T-helper 22 cell (primary cell): ENCODE data around the gene PSG3.
"Not testable (repeated sequence)": the region's sequence is repeated elsewhere in the genome, so short reads cannot be mapped to it uniquely, and the experiment has no call there.

Source experiments
- DNase-seq: peaks from one replicate; pipeline ENCODE4 v3.0.0-alpha.2; 2020; ENCODE audit warnings: low read depth

The PSG3 gene

DNA sequence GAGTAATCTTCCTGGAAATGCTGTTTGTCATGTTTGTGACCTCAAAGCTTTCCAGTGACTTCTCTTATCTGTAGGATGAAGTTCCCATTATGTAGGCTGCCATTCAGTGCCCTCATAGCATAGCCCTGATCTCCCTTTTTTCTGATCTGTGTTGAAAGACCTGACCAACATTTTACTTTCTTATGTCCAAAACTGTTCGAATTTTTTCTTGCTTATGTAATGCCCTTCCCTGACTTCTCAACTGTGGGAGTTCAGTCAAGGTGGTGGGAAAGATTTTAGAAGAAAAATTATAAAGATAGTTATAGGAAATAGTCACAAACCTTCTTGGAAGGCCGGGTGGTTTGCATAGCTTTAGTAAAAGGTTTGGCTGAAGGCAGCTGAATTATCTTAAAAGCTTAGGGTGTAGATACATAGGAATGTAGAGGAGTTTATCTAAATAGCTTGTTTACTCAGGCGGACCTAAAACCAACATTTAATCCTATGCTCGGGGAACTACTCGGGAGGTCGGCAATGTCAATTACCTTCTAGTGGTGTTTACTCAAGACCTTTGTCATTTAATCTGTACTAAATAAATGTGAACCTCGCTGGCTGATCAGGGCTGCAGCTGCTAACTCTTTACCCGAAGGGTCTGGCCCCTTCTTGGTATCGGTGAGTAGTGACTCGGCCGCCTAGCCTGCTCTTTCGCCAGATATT is 44.3 kb downstream of the PSG3 start:
- DNase-seq = no peak

DNA sequence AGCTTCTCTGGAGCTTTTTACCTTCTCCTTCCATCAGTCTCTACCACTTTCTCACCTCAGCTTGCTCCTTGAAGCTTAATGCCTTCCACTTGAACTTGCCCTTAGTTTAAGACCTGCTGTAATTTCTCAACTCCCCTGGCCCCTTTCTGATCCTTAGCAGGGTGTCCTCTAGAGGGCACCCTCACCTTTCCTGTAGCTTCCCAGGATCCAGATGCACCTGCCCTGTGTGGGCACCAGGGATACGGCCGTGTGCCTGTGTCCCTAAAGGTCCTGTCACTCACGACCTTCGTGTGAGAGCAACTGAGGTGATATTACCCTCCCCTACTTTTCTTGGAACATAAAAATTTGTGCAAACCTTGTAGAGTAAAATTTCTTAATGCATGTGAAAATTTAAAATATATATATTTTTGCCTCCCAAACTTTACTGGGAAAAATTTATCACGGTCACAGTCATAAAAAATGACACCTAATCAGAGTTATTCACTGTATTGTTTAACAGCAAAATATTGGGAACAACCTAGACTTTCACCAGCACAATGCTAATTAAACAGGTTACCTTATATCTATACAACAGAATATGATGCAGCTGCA is 46.4 kb downstream of the PSG3 start:
- no peak for DNase-seq

DNA sequence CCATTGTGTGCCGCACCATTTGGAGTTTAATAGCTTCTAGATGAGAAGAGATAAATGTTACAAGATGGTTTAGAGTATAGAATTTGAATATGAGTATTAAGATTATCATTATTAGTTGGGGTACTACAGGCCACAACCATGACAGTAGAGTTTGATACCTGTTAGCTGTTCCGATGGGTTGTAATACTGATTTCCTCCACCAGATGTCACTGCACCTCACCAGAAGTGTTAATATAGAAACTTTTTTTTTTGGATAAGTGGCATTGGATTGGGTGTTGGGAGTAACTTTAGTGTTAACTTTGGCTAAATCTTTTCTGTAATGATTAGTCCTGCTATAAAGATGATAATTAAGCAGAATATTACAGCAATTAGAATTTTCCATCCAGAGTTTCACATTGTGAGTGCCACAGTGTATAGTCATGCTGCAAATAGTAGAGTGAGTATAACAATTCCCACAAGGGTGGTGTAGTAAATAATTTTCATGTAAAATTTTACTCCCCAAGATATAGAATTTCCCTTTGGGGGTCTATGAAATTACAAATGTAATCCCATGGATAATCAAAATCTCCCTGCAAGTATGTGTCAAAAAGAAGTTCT is 56.3 kb downstream of the PSG3 start:
- DNase-seq = no peak

DNA sequence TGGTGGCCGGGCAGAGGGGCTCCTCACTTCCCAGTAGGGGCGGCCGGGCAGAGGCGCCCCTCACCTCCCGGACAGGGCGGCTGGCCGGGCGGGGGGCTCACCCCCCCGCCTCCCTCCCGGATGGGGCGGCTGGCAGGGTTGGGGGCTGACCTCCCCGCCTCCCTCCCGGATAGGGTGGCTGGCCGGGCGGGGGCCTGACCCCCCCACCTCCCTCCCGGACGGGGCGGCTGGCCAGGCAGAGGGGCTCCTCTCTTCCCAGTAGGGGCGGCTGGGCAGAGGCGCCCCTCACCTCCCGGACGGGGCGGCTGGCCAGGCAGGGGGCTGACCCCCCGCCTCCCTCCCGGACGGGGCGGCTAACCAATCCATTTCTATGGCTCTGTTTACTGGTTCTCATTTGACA is 64.0 kb downstream of the PSG3 start:
- DNase-seq = not testable (repeated sequence)

DNA sequence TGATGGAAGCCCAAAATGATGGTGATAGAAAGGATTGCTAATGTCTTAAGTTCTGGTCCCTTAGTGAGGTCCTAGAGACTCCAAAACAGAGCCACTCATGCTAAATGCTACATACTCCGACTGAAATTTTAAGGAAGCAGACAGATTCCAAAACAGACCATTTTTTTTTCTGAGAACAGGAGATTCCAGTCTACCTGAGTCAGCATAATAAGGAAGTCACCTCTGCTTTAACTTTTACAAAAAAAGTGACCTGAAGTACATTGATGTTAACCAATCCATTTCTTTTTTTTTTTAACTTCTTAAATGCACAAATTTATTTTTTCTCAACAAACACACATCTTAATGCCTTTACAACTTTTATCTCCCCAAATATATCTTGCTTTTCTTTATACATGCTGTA is 65.7 kb downstream of the PSG3 start:
- DNase-seq = not testable (repeated sequence)
